ENCODE data around the gene SLC9B2. TPM values are rescaled to one million over a fixed set of nuclear protein-coding genes. Genes with fewer than 3 reads are reported as not detected.
"Not testable (repeated sequence)": the region's sequence is repeated elsewhere in the genome, so short reads cannot be mapped to it uniquely, and the experiment has no call there.

The SLC9B2 gene
- total RNA-seq, 1 donor, result 23.5 TPM

DNA sequence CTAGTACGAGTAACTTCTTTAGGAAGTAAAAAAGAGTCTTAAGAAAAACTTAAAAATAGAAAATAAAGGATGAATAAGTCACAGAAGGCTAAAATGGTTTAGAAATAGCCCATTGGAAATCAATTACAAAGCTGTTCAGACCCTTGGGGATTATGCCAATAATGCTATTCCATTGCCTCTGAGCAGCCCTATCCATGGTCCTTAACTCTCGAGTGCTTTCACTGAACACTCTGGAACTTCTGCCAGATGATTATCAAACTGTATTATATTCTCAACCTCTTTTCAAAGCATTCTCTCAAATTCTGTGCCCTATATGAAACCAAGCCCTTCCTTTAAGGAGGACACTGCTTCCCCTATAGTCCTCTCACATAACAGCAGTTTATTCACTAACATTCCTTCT lies 74.0 kb downstream of the SLC9B2 start:
- H3K27ac ChIP-seq (ENCODE audit: low read depth, low read length), result no peak overlapping the region
- no peak overlapping the region for H3K4me3 ChIP-seq (ENCODE audit: insufficient read depth, low read length)
- no peaks in the 10 kb centered on the region for H3K79me2 ChIP-seq (ENCODE audit: insufficient read depth, low read length)
- H3K4me2 ChIP-seq (ENCODE audit: insufficient read depth, low read length), result no peak overlapping the region
- no peak overlapping the region for H2AFZ ChIP-seq (ENCODE audit: low read length)
- TF ChIP-seq, protein P1, sequence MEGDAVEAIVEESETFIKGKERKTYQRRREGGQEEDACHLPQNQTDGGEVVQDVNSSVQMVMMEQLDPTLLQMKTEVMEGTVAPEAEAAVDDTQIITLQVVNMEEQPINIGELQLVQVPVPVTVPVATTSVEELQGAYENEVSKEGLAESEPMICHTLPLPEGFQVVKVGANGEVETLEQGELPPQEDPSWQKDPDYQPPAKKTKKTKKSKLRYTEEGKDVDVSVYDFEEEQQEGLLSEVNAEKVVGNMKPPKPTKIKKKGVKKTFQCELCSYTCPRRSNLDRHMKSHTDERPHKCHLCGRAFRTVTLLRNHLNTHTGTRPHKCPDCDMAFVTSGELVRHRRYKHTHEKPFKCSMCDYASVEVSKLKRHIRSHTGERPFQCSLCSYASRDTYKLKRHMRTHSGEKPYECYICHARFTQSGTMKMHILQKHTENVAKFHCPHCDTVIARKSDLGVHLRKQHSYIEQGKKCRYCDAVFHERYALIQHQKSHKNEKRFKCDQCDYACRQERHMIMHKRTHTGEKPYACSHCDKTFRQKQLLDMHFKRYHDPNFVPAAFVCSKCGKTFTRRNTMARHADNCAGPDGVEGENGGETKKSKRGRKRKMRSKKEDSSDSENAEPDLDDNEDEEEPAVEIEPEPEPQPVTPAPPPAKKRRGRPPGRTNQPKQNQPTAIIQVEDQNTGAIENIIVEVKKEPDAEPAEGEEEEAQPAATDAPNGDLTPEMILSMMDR (IDR thresholded peaks at IDR 0.05; ENCODE audit: extremely low read depth, low read depth, low read length), result no peak
- no peaks in the 10 kb centered on the region for H4K20me1 ChIP-seq (ENCODE audit: insufficient read depth, low read length)
- H3K9me3 ChIP-seq (ENCODE audit: low read depth, low read length), result no peaks in the 10 kb centered on the region
- H3K4me1 ChIP-seq (ENCODE audit: insufficient read depth, low read length), result no peaks in the 10 kb centered on the region
- DNase-seq (ENCODE audit: insufficient read length, low spot score, missing footprints), result no peak
- no peaks in the 10 kb centered on the region for H3K27me3 ChIP-seq (ENCODE audit: insufficient read depth, low read length)
- no peaks in the 10 kb centered on the region for H3K36me3 ChIP-seq (ENCODE audit: insufficient read depth, low read length)

DNA sequence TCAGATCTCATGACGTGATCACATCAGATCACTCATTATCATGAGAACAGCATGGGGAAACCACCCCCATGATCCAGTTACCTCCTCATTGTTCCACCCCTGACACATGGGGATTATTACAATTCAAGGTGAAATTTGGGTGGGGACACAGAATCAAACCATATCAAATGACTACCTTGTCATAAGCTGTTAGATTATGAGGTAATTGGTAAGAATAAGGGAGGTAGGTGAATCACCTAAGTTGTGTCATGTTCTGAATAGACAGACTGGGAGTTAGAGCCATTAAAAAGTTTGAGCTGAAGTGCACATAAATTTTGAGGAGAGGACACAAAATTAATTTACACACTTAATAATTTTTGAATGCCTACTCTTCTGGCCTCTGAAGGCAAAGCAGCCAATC lies 81.8 kb downstream of the SLC9B2 start:
- no peaks in the 10 kb centered on the region for H4K20me1 ChIP-seq (ENCODE audit: insufficient read depth, low read length)
- H3K27me3 ChIP-seq (ENCODE audit: insufficient read depth, low read length), result no peaks in the 10 kb centered on the region
- H2AFZ ChIP-seq (ENCODE audit: low read length), result no peak overlapping the region
- H3K4me1 ChIP-seq (ENCODE audit: insufficient read depth, low read length), result no peaks in the 10 kb centered on the region
- H3K4me2 ChIP-seq (ENCODE audit: insufficient read depth, low read length), result no peak overlapping the region
- no peak overlapping the region for H3K27ac ChIP-seq (ENCODE audit: low read depth, low read length)
- no peaks in the 10 kb centered on the region for H3K36me3 ChIP-seq (ENCODE audit: insufficient read depth, low read length)
- H3K9me3 ChIP-seq (ENCODE audit: low read depth, low read length), result no peaks in the 10 kb centered on the region
- no peak for DNase-seq (ENCODE audit: insufficient read length, low spot score, missing footprints)
- no peaks in the 10 kb centered on the region for H3K79me2 ChIP-seq (ENCODE audit: insufficient read depth, low read length)
- TF ChIP-seq, protein P1 (IDR thresholded peaks at IDR 0.05; ENCODE audit: extremely low read depth, low read depth, low read length), result no peak
- no peak overlapping the region for H3K4me3 ChIP-seq (ENCODE audit: insufficient read depth, low read length)

DNA sequence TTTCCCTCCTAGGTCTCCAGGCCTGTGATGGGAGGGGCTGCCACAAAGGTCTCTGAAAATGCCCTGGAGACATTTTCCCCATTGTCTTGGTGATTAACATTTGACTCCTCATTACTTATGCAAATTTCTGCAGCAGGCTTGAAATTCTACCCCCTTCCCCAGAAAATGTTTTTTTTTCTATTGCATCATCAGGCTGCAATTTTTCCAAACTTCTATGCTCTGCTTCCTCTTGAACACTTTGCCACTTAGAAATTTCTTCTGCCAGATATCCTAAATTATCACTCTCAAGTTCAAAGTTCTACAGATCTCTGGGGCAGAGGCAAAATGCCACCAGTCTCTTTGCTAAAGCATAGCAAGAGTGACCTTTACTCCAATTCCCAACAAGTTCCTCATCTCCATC lies 82.6 kb downstream of the SLC9B2 start:
- not testable (repeated sequence) for H3K4me2 ChIP-seq (ENCODE audit: insufficient read depth, low read length); H3K4me3 ChIP-seq (ENCODE audit: insufficient read depth, low read length); H3K9me3 ChIP-seq (ENCODE audit: low read depth, low read length); H3K27me3 ChIP-seq (ENCODE audit: insufficient read depth, low read length); H3K79me2 ChIP-seq (ENCODE audit: insufficient read depth, low read length); H4K20me1 ChIP-seq (ENCODE audit: insufficient read depth, low read length); H3K36me3 ChIP-seq (ENCODE audit: insufficient read depth, low read length); H3K27ac ChIP-seq (ENCODE audit: low read depth, low read length); H3K4me1 ChIP-seq (ENCODE audit: insufficient read depth, low read length); DNase-seq (ENCODE audit: insufficient read length, low spot score, missing footprints); H2AFZ ChIP-seq (ENCODE audit: low read length)

DNA sequence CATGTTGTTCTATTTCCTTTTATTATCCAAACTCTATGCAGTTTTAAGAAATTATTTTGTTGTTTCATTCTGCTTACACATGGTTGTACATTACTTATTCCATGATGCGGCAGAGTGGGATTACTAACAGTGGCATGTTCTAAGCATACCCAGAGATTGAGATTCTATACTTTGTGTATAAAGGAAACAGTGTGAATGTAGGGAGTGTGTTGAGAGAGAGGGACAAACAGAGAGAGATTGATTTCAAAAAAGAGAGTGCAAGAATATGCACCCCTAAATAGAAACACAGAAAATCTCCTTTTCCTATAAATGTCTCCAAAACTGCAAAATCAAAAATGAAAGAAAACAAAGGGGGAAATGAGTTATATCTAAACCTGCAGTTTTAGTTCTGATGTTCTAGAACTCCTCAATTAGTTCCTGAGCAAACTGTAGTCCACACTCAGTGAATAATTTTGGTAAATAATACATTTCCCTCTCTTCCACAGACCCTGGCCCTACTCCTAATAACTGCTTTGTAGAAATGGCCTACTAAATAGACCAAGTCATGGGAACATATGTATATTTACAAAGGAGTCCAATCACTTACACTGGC lies 88.0 kb downstream of the SLC9B2 start:
- Histone ChIP-seq H3K4me3 (ENCODE audit: insufficient read depth, low read length) (no peak overlapping the region), H3K4me2 (ENCODE audit: insufficient read depth, low read length) (no peak overlapping the region), H3K4me1 (ENCODE audit: insufficient read depth, low read length) (no peaks in the 10 kb centered on the region), H3K79me2 (ENCODE audit: insufficient read depth, low read length) (no peaks in the 10 kb centered on the region), H3K27ac (ENCODE audit: low read depth, low read length) (no peak overlapping the region), H4K20me1 (ENCODE audit: insufficient read depth, low read length) (no peaks in the 10 kb centered on the region), H3K36me3 (ENCODE audit: insufficient read depth, low read length) (no peaks in the 10 kb centered on the region), H3K27me3 (ENCODE audit: insufficient read depth, low read length) (no peaks in the 10 kb centered on the region), H2AFZ (ENCODE audit: low read length) (no peak overlapping the region), H3K9me3 (ENCODE audit: low read depth, low read length) (no peaks in the 10 kb centered on the region)
- no peak for DNase-seq (ENCODE audit: insufficient read length, low spot score, missing footprints)
- TF ChIP-seq, protein P1 (IDR thresholded peaks at IDR 0.05; ENCODE audit: extremely low read depth, low read depth, low read length), result no peak

Measured in osteoblast (primary cell).